ENCODE results near the gene EDAR. TPM values are rescaled to one million over a fixed set of nuclear protein-coding genes. Genes with fewer than 3 reads are reported as not detected.

Gene EDAR
- total and polyA plus RNA-seq, 2 of the 8 experiments (the other 6 are each of a cell fraction or from before 2014, with no cell fraction given), result not detected

- Histone ChIP-seq H3K4ac (replicated peaks; ENCODE audit: insufficient read length, low read depth, low read length) (no peak overlapping the region), H3K23ac (ENCODE audit: insufficient read length) (no peak overlapping the region), H3K4me1 (replicated peaks in 1 of 4; ENCODE audit: control insufficient read depth in 3 of 4, insufficient read depth in 4 of 4, low read length in 3 of 4) (no peaks in the 10 kb centered on the region), H3K79me1 (ENCODE audit: low read depth, low read length) (0 out of 2 replicates have a peak, but pooled peaks cover 3% of the 10 kb centered on the region), H2BK5ac (ENCODE audit: low read depth, low read length) (no peak overlapping the region), H3K4me2 (ENCODE audit: insufficient read depth in 1 of 2, low read depth in 2 of 2, low read length in 2 of 2) (no peak overlapping the region), H3K79me2 (ENCODE audit: control insufficient read depth in 1 of 2, insufficient read depth in 2 of 2, low read length in 2 of 2) (no peaks in the 10 kb centered on the region), H3K14ac (ENCODE audit: insufficient read length) (no peak overlapping the region), H4K5ac (ENCODE audit: insufficient read length, low read depth, low read length) (no peak overlapping the region), H3K18ac (ENCODE audit: extremely low read depth, low read length) (no peak overlapping the region), H3K4me3 (ENCODE audit: extremely low read depth in 1 of 4, insufficient read depth in 2 of 4, low read depth in 3 of 4, low read length in 4 of 4) (no peak overlapping the region), H4K8ac (ENCODE audit: extremely low read depth, insufficient read depth, low read length) (no peak overlapping the region), H3K23me2 (ENCODE audit: low read depth, low read length) (no peaks in the 10 kb centered on the region), H4K20me1 (replicated peaks in 1 of 2; ENCODE audit: control insufficient read depth in 1 of 2, insufficient read depth in 2 of 2, low read length in 2 of 2) (no peaks in the 10 kb centered on the region), H2BK120ac (replicated peaks; ENCODE audit: low read depth, low read length) (no peak overlapping the region), H3K9ac (replicated peaks in 1 of 4; ENCODE audit: extremely low read depth in 1 of 4, low read depth in 3 of 4, low read length in 3 of 4) (no peak overlapping the region), H3K27me3 (replicated peaks in 1 of 4; ENCODE audit: control insufficient read depth in 3 of 4, extremely low read depth in 1 of 4, insufficient read depth in 3 of 4, low read length in 3 of 4) (no peaks in the 10 kb centered on the region), H2AK5ac (ENCODE audit: low read depth, low read length) (no peak overlapping the region), H2BK20ac (ENCODE audit: low read length) (no peak overlapping the region), H2BK12ac (ENCODE audit: low read depth, low read length) (no peak overlapping the region), H3K27ac (ENCODE audit: low read depth, low read length) (no peak overlapping the region), H2AFZ (ENCODE audit: low read length) (no peak overlapping the region), H3K9me3 (ENCODE audit: insufficient read depth in 2 of 2, low read depth in 1 of 2, low read length in 1 of 2) (no peaks in the 10 kb centered on the region; a peak in 1 of 4 replicates), H3K56ac (replicated peaks; ENCODE audit: insufficient read length, low read depth, low read length) (no peak overlapping the region), H3K36me3 (ENCODE audit: control insufficient read depth in 2 of 4, insufficient read depth in 4 of 4, low read length in 3 of 4) (no peaks in the 10 kb centered on the region), H2BK15ac (ENCODE audit: low read length) (no peak overlapping the region), H4K91ac (replicated peaks; ENCODE audit: insufficient read length, low read length) (no peak overlapping the region)
- ChIA-PET CTCF (ENCODE audit: partially characterized antibody) (interaction anchor here (0.9 to 1.3 kb wide), 2 partner anchors 30 to 277 kb away, joined by 3 read pairs; no protein-coding TSS in a partner anchor), POLR2A (ENCODE audit: partially characterized antibody) (interaction anchor here (1.2 kb wide), 1 partner anchor 7 kb away, joined by 3 read pairs; no protein-coding TSS in a partner anchor)
- no peak for FAIRE-seq
- no peak for DNase-seq (ENCODE audit: low read depth in 1 of 2, low spot score in 2 of 2)
- 85% methylated on average over 1 of the region's 1 CpG; no CpG with 5 or more reads in 1 of the 2 experiments for WGBS, 2 experiments (ENCODE audit: extremely low coverage in 1 of 2, insufficient coverage in 1 of 2, insufficient read length in 1 of 2, insufficient replicate concordance in 2 of 2, low coverage in 1 of 2, low lambda C conversion rate in 2 of 2, missing lambda C conversion rate in 1 of 2)
- TF ChIP-seq CTBP2 (IDR thresholded peaks at IDR 0.05; ENCODE audit: borderline replicate concordance, insufficient read depth, insufficient read length, low read length) (no peak), RBBP5 (IDR thresholded peaks at IDR 0.05; ENCODE audit: borderline replicate concordance, low read depth, low read length) (no peak), RAD21 (IDR thresholded peaks at IDR 0.05 in 1 of 2, conservative IDR thresholded peaks at IDR 0.05 in 1 of 2; ENCODE audit: low read depth in 2 of 2, low read length in 2 of 2) (no peak), EZH2 (IDR thresholded peaks at IDR 0.05; ENCODE audit: low read depth, low read length, severe bottlenecking) (no peak), KDM1A (IDR thresholded peaks at IDR 0.05; ENCODE audit: borderline replicate concordance, low read length) (no peak), SIX5 (IDR thresholded peaks at IDR 0.05; ENCODE audit: low read depth, low read length) (no peak), BRCA1 (IDR thresholded peaks at IDR 0.05; ENCODE audit: low read depth, low read length) (no peak), SP1 (IDR thresholded peaks at IDR 0.05; ENCODE audit: low read depth, low read length) (no peak), JUN (IDR thresholded peaks at IDR 0.05; ENCODE audit: low read depth, low read length) (no peak), POU5F1 (IDR thresholded peaks at IDR 0.05; ENCODE audit: low read depth, low read length) (no peak), ATF2 (IDR thresholded peaks at IDR 0.05; ENCODE audit: low read length) (no peak)
These were observed 95.7 kb downstream of the EDAR start for GRCh38 chr2:108893277-108893676.

Data from H1 (cell line).